Measurements from ENCODE around the gene DPF3.

DNA sequence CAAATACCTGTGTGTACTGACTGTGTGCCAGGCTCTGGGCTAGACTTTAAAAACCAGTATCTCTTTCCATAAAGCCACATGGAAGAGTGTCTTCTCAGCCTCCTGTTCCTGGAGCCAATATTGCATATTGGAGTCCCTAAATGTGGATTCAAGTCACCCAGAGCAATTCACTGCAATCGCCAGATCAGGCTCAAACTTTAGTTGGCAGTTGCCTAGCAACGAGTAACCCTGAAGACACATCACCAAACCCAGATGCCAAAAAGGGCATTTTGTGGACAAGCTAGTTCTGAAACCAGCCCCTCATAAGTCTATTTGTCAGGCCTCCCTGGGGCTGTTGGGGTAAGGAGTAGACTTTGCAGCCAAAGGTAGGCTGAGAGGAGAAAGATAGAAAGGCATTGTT lies 13.7 kb downstream of the DPF3 start:
- TF ChIP-seq TAF1 (IDR thresholded peaks at IDR 0.05; ENCODE audit: low read depth) (no peak), CEBPB (IDR thresholded peaks at IDR 0.05) (no peak), FOXM1 (IDR thresholded peaks at IDR 0.05; ENCODE audit: borderline replicate concordance, low read depth) (no peak)
